GM21423 (cell line): Measurements from ENCODE around the gene MYH9.
A peak's percentile ranks its signal among the peaks of the same experiment; 100 is the strongest.
"Not testable (repeated sequence)": the region's sequence is repeated elsewhere in the genome, so short reads cannot be mapped to it uniquely, and the experiment has no call there.

ENCODE experiments used
- ATAC-seq: cut with Tn5 transposase; IDR thresholded peaks from one replicate; pipeline ENCODE4 v1.9.1; 2021; ENCODE audit warnings: mild to moderate bottlenecking, moderate library complexity; ENCODE audit not compliant: unreplicated experiment

Gene MYH9

DNA sequence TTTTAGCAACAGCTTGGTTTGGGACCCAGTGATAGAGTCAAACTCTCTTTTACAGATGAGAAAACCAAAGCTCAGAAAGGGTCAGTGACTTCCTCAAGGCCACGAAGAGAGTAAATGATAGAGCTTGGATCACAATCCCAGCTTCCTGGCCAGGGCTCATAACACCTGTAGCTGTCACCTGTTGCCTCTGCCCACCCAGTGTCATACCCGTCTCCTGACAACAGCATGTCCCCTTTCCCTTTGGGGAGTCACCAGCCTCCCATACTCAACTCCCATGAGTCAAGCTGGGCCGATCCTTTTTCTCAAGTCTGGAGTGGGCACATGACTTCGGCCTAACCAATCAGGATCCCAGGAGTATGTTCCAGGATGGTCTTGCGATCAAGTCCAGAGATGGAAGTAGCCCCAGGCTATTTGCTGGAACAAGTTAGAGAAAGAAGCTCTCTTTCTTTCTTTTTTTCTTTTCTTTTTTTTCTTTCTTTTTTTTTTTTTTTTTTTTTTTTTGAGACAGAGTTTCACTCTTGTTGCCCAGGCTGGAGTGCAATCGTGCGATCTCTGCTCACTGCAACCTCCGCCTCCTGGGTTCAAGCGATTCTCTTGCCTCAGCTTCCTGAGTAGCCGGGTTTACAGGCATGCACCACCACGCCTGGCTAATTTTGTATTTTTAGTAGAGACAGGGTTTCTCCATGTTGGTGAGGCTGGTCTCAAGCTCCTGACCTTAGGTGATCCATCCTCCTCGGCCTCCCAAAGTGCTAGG is 27.8 kb upstream of the MYH9 start:
- no peak for ATAC-seq

- ATAC-seq: no peak
These were observed 25.4 kb upstream of the MYH9 start for GRCh38 chr22:36413022-36413775.

DNA sequence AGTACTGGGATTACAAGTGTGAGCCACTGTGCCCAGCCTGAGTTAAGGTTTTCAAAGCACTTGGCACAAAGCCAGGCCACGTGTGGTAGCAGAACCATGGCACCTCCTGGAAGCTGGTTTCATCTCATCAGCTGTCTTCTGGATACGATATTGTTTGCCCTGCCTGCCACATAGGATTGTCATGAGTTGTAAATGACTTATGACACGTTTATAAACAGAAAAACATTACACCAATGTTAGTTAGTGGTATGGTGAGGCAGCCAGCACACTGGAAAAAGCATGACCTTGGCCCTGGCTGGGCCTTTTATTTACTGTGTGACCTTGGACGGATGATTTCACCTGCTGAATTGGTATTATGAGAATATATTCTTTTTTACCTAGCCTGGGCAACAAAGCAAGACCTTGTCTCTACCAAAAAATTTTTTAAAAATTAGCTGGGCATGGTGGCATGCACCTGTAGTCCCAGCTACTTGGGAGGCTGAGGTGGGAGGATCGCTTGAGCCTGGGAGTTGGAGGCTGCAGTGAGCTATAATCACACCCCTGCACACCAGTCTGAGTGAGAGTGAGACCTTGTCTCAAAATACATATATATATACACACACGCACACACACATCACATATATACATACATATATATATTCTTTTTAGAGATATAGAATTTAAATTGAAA is 24.0 kb upstream of the MYH9 start:
- no peak for ATAC-seq

GRCh38 chr22:36409911-36410756 is 22.4 kb upstream of the MYH9 start:
- peak; percentile 64 for ATAC-seq

DNA sequence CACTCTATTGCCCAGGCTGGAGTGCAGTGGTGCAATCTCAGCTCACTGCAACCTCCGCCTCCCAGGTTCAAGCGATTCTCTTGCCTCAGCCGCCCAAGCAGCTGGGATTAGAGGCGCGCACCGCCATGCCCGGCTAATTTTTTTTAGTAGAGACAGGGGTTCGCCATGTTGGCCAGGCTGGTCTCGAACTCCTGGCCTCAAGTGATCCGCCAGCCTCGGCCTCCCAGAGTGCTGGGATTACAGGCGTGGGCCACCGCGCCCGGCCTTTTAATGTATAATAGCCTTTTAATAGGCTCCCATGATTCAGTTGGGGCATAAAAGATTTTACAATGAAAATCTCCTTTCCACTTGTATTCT is 21.8 kb upstream of the MYH9 start:
- ATAC-seq: not testable (repeated sequence)

DNA sequence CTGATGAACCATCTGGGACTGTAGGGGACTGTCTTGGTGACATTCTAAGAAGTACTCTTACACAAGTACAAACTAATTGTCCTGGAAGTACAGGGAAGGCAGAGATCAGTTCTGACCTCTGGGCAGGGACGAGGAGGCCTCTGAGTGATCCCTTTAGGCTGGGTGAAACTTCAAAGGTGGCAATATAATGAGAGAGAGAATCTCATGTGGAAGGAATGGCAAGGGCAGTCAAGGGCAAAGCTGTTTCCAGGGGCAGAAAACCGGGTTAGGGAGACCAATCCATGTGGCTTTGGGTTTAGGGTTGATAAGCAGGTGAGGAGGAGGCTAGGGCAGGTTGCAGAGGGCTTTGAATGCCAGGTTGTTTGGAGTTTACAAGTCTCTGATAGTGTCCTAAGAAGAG is 21.3 kb upstream of the MYH9 start:
- ATAC-seq: no peak

GRCh38 chr22:36406721-36407120 is 19.0 kb upstream of the MYH9 start:
- no peak for ATAC-seq

- no peak for ATAC-seq
These were observed 18.1 kb upstream of the MYH9 start for GRCh38 chr22:36405671-36406538.

- ATAC-seq: no peak
These were observed 17.5 kb upstream of the MYH9 start for GRCh38 chr22:36405221-36405661.

DNA sequence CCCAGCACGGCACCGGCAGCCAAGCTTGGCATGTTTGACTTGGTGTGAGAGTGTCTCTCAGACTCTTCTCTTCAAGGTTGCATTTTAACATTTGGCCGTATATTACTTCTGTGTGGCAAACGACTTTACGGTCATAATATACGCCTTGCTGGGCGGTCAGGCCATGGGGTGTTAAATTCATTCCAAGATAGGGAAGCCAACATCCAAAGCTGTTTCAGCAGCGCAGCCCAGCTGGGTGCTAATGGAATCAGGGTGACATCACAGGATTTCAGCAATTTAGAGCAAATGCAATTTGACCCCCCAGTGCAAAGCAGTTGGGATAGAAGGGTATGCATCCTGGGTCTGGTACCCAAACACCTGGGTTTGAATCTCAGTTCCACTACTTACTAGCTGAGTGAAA is 16.7 kb upstream of the MYH9 start:
- no peak for ATAC-seq

DNA sequence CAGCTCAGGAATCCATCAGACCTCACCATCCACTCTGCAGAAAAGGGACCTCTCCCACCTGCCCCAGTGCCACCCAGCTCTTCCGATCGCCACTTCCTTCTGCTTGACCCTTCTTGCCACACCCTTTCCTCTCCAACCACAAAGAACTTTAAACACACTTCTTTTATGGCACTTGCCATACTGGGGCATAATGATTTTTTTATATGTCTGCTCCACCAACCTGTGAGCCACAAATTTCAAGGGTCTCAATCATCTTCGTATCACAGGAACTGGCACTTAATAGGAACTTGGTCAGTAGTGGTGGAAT is 11.7 kb upstream of the MYH9 start:
- ATAC-seq: no peak

- no peak for ATAC-seq
These were observed 11.1 kb upstream of the MYH9 start for GRCh38 chr22:36398601-36399471.

DNA sequence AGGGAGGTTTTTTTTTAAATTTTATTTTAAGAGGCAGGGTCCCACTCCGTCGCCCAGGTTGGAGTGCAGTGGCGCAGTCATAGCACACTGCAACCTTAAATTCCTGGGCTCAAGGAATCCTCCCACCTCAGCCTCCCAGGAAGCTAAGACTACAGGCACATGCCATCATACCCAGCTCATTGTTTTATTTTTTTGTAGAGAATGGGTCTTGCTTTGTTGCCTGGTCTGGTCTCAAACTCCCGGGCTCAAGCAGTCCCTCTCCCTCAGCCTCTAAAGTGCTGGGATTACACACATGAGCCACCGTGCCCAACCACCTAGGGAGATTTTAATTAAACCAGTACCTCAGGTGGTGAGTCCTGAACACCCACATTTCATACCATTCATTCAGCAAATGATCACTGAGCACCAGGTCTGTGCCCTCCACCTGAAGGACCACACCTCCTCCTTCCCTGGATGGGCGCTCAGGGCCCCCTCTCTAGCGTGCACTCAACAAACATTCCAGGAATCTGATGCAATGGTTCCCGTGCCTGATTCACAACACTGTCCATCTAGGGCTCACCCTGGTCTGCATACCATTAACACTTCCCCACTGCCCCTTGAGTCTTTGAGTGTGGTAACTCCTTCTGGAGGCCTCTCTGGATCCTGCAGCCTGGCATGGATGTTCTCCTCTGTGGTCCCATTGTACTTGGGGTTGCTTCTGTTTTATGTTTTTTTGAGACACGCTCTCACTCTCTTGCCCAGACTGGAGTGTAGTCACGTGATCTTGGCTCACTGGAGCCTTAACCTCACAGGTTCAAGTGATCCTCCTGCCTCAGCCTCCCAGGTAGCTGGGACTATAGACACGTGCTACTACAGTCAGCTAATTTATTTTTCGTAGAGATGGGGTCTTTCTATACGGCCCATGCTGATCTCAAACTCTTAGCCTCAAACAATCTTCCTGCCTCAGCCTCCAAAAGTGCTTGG is 9.6 kb upstream of the MYH9 start:
- no peak for ATAC-seq

GRCh38 chr22:36395915-36396314 is 8.1 kb upstream of the MYH9 start:
- no peak for ATAC-seq

- no peak for ATAC-seq
These were observed 7.5 kb upstream of the MYH9 start for GRCh38 chr22:36395055-36395849.

GRCh38 chr22:36391638-36392037 is 3.9 kb upstream of the MYH9 start:
- ATAC-seq: no peak

- not testable (repeated sequence) for ATAC-seq
These were observed 1.4 kb upstream of the MYH9 start for GRCh38 chr22:36389122-36389521.

DNA sequence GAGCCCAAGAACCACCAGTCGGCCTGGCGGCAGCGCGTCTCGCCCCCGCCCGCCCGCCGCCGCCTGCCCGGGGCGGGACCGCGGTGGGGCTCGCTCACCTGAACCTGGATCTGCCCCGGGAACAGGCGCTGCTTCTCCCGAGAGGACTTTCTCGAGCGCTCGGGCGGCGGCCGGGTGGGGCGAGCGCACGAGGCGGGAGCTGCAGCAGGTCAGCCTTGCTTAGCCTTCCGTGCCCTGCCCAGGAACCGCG is 133 bp downstream of the MYH9 start:
- no peak for ATAC-seq
